ENCODE data around the gene SNCA.

DNA sequence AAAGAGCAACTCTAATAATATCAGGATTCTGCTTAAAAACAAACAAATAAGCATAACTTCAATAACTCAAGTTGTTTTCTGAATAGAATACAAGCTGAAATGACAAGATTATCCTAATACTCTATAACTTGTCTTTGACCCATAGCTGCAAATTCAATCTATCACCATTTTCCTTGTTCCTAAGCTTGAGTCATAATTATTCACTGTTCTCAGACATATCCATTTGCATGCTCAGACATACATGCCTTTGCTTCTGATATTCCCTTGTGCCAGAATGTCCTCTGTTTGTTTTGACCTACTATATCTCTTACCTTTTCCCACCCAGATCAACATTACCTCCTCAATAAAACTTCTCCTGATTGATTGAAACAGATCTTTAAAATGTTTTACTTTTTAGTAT lies 109.7 kb downstream of the SNCA start:
- TF ChIP-seq, protein P1, sequence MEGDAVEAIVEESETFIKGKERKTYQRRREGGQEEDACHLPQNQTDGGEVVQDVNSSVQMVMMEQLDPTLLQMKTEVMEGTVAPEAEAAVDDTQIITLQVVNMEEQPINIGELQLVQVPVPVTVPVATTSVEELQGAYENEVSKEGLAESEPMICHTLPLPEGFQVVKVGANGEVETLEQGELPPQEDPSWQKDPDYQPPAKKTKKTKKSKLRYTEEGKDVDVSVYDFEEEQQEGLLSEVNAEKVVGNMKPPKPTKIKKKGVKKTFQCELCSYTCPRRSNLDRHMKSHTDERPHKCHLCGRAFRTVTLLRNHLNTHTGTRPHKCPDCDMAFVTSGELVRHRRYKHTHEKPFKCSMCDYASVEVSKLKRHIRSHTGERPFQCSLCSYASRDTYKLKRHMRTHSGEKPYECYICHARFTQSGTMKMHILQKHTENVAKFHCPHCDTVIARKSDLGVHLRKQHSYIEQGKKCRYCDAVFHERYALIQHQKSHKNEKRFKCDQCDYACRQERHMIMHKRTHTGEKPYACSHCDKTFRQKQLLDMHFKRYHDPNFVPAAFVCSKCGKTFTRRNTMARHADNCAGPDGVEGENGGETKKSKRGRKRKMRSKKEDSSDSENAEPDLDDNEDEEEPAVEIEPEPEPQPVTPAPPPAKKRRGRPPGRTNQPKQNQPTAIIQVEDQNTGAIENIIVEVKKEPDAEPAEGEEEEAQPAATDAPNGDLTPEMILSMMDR (IDR thresholded peaks at IDR 0.05): no peak
- TF ChIP-seq ZFX (IDR thresholded peaks at IDR 0.05; ENCODE audit: borderline replicate concordance): no peak

All from 22Rv1 (cell line).